SK-MEL-5 (cell line): Measurements from ENCODE around the gene DDX39A. TPM values are rescaled to one million over a fixed set of nuclear protein-coding genes. Genes with fewer than 3 reads are reported as not detected.
A peak's percentile ranks its signal among the peaks of the same experiment; 100 is the strongest.
"Not testable (repeated sequence)": the region's sequence is repeated elsewhere in the genome, so short reads cannot be mapped to it uniquely, and the experiment has no call there.

Experiments
- DNase-seq: peaks from one replicate; pipeline ENCODE4 v3.0.0-alpha.2; 2016; ENCODE audit warnings: low read depth, low spot score
- in situ Hi-C: cut with HindIII; loops from 2 replicates; pipeline ENCODE4 v1.10.0; 2016; ENCODE audit warnings: low sequenced_read_pairs, high pct_unique_total_duplicates, low pct_unique_long_range_greater_than_20kb
- total RNA-seq: library from RNA; depleted of rRNA; stranded (reverse); fragments of >200 nt; shearing (Covaris generic); gene quantifications from 2 replicates; pipeline ENCODE4 v1.2.3, GENCODE V29; 2014

Gene DDX39A
- total RNA-seq, 1 experiment from 2014 or later: 72.9 TPM

DNA sequence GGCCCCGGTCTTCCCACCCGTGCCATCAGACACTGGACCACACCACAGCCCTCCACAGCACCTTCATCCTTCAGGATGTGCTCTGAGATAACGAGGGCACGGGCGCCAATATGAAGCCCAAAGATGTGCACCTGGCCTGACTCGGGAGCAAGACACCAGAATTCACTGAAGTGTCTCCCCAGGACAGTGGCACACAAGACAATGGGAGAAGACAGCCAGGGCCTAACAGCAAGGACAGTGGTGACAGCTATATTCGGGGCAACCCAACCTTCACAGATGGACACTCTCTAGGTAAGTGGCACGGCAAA lies 7.2 kb downstream of the DDX39A start:
- DNase-seq: no peak
- in situ Hi-C loops: no loop called here

DNA sequence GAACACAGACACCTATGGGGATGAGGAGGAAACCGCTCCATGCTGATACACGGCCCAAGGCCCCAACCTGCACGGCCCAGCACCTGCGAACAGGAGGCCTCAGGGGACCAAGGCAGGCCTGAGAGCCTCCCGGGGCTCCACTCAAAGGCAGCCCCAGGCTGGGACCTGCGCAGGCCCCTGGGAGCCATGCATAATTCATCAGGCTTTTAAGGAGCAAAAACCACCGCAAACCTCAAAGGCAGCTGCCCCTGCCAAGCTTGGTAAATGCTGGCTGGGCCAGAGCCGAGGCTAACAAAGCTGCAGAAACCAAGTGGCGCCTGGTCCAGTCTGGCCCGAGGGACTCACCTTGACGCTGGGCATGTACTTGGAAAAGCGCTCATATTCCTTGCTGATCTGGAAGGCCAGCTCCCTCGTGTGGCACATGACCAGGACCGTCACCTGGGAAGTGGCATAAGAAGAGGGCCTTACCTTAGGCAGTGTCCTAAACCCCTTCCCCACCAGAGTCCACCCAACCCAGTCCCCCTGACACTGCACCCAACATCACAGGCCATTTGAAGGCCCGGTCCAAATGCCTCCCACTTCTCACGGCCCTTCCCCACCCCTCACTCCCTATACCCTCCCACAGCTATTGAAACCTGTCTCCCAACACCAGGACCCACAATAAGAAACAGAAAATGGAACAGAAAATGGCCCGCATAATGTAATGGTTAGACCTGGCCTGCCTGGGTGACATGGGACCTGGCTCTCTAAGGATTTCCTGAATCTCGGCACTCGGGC lies 7.8 kb downstream of the DDX39A start:
- in situ Hi-C loops: no loop called here

DNA sequence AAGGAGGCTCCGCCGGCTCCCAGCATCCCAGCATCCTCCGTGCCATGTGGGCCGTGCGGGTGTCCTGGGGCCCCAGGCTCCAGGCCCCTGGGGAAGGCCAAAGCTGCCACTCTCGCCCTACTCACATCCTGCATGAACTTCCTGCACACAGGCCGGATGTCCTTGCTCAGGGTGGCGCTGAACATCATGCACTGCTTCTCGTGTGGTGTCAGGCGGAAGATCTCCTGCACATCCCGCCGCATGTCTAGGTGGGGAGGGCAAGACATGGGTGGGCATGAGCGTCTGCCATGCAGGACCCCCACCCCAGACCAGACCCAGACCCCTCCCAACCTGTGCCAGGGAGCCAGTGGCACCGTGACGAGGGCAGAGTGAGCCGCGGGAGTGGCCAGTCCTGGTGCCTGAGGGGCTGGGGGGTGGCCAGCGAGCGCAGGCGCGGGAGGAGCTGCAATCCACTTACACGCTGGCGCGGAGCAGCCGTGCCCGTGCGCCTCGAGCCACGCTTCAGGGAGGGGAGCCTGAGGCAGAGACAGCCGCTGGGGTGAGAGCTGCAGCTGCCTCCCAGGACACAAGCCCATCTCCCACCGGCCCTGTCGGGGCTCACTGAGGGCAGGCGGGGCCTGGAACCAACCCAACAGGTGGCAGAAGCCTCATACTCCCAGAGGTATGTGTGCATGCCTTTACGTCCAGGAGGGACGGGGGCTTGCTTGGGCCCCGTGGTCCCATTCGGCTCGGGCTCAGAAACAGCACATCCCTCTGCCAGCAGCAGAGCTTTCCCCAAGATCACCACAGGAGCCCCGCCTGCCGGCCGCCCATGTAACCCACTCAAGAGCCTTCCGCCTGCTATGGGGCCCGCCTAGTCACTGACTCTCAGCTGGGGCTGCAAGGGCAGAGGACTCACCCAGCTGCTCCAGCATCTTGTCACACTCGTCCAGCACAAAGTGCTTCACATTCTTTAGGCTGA lies 8.8 kb downstream of the DDX39A start:
- DNase-seq: no peak
- in situ Hi-C loops: no loop called here

More for the DNA sequence above, 7.8 kb downstream of the DDX39A start:
- DNase-seq: no peak

DNA sequence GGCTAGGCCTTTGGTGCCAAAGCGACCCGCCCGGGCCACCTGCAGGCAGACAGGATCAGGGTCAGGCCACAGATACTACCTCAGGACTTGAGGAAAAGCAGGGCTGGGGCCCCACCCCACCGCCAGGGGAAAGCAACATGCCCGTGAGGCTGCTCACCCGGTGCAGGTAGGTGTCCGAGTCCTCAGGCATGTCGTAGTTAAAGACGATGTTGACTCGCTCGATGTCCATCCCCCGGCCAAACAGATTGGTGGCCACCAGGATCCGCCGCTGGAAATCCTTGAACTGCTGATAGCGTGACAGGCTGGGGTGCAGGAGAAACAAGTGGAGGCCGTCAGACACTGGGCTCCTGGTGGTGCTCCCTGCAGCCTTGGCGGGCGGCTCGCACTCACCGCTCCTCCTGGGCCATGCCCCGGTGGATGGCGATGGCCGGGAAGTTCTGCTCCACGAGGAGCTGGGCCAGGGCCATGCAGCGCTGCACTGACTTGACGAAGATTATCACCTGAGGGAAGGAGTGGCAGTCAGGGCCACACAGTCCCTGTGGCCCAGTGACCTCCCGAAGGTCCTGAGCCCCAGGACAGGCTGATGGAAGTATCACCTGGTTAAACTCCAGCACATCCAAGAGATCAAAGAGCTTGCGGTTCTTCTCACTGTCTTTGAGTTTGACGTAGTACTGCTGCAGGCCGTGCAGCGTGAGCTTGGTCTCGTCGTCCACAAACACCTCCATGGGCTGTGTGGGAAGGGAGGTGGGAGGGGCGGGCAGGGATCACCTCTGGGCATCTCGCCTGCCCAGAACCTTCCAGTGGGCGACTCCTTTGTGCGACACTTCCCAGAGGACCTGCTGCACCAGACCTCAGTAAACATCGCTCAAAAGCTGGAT lies 9.8 kb downstream of the DDX39A start:
- in situ Hi-C loops: no loop called here
- no peak for DNase-seq

DNA sequence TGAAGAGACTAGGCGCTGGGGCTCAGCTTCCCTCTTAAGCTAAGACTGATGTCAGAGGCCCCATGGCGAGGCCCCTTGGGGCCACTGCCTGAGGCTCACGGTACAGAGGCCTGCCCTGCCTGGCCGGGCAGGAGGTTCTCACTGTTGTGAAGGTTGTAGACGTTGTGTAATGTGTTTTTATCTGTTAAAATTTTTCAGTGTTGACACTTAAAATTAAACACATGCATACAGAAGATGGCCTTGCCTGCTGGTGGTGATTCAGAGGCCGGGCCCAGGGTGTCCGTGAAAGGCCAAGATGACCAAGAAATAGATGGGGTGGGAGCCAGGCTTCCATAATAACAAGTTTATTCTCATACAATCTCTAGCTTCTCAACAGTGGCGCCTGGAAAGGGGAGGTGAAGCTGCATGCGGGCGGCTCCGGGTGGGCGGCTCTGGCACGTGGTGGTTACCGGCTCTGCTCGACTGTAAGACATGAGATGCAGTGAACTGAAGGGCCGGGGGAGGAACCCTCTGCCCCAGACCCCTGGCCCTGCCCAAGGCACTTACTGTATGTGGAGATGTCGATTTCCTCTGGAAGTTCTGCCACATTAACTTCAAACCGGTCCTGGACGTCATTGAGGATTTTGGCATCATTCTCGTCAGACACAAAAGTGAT lies 10.5 kb downstream of the DDX39A start:
- no peak for DNase-seq
- in situ Hi-C loops: no loop called here

DNA sequence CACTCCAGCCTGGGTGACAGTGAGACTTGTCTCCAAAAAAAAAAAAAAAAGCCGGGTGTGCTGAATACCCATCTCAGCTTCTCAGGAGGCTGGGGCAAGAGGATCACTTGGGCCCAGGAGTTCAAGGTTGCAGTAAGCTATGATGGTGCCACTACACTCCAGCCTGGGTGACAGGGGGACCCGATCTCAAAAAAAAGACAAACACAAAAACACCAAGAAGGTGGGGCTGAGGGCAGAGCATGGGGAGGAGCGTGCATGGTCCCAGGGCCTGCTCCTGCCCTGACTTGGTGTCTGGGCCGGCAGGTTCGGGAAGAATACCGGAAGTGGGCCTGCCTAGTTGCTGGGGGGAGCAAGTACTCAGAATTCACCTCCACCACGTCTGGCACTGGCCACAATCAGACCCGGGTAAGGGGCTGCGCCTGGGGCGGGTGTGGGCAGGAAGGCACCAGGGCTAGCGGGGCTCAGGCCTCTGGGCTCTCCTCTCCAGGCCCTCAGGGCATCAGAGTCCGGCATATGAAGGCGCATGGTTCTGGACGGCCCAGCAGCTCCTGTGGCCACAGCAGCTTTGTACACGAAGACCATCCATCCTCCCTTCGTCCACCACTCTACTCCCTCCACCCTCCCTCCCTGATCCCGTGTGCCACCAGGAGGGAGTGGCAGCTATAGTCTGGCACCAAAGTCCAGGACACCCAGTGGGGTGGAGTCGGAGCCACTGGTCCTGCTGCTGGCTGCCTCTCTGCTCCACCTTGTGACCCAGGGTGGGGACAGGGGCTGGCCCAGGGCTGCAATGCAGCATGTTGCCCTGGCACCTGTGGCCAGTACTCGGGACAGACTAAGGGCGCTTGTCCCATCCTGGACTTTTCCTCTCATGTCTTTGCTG lies 11.3 kb downstream of the DDX39A start:
- no peak for DNase-seq
- in situ Hi-C loops: no loop called here

DNA sequence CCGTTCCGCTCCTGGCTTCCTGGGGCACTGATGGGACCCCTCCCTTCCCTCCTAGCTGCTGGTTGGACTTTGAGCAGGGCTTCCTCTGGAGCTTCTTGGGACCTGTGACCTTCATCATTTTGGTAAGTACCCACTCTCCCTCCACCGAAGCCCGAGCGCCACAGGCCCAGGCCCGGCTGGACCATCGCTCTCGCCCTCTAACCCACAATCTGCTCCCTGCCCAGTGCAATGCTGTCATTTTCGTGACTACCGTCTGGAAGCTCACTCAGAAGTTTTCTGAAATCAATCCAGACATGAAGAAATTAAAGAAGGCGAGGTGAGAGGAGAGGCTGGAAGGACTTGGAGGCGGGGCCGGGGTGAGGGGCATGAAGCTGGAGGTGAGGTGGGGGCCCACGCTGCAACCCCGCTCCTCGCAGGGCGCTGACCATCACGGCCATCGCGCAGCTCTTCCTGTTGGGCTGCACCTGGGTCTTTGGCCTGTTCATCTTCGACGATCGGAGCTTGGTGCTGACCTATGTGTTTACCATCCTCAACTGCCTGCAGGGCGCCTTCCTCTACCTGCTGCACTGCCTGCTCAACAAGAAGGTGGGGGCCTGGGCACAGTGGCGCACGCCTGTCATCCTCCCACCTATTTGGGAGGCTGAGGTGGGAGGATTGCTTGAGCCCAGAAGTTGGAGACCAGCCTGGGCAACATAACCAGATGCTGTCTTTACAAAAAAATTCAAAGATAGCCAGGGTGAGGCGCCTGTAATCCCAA lies 12.3 kb downstream of the DDX39A start:
- in situ Hi-C loops: no loop called here
- DNase-seq: no peak

DNA sequence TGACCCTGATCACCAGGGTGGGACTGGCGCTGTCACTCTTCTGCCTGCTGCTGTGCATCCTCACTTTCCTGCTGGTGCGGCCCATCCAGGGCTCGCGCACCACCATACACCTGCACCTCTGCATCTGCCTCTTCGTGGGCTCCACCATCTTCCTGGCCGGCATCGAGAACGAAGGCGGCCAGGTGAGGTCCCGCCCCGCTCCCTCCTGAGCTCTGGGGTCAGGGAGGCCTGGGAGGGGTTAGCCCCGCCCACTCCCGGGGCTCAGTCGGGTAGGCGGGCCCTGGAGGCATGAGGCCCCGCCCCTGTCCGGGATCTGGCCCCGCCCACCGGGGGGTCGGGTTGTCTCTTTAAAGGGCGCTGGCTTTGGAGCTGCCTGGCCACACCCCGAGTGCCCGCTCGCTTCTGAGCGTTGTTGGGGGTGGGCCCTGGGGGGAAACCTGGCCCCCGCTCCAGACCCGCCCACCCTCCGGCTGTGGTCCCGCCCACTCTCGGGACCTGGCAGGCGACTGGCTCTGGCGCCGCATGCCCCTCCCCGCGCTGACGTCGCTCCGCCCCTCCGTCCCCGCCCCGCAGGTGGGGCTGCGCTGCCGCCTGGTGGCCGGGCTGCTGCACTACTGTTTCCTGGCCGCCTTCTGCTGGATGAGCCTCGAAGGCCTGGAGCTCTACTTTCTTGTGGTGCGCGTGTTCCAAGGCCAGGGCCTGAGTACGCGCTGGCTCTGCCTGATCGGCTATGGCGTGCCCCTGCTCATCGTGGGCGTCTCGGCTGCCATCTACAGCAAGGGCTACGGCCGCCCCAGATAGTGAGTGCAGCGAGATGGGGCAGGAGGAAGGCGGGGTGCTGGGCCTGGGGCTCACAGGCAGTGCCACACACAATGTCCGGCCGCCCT lies 13.1 kb downstream of the DDX39A start:
- peak; percentile 82 for DNase-seq
- in situ Hi-C loops: no loop called here

DNA sequence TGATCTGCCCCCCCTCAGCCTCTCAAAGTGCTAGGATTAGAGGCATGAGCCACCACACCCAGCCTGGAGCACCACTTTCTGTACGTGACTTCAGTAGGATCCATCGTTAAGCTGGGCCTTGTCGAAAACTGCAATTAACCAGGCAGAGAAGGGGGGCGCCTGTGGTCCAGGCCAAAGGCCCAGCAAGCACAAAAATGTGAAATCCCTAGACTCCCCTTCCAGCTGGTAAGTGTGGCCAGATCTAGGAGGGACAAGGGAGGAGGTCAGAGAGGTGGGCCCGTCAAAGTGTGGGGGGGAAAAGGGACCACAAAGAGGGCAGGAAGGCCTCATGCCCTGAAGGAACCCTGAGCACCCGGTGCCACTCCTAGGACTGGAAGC lies 13.8 kb downstream of the DDX39A start:
- DNase-seq: no peak
- in situ Hi-C loops: no loop called here

DNA sequence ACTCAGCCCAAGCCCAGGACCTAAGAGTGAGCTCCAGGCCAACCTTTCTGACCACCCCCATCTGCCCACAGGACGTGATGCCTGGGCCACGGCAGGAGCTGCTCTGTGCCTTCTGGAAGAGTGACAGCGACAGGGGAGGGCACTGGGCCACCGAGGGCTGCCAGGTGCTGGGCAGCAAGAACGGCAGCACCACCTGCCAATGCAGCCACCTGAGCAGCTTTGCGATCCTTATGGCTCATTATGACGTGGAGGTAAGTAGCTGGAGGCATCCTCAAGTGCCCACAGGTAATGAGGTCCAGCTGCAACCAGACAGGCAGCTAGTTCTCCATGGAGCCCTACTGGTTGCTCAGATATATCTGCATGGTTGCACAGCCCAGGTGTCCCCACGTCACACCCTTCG lies 14.8 kb downstream of the DDX39A start:
- DNase-seq: no peak
- in situ Hi-C loops: no loop called here

DNA sequence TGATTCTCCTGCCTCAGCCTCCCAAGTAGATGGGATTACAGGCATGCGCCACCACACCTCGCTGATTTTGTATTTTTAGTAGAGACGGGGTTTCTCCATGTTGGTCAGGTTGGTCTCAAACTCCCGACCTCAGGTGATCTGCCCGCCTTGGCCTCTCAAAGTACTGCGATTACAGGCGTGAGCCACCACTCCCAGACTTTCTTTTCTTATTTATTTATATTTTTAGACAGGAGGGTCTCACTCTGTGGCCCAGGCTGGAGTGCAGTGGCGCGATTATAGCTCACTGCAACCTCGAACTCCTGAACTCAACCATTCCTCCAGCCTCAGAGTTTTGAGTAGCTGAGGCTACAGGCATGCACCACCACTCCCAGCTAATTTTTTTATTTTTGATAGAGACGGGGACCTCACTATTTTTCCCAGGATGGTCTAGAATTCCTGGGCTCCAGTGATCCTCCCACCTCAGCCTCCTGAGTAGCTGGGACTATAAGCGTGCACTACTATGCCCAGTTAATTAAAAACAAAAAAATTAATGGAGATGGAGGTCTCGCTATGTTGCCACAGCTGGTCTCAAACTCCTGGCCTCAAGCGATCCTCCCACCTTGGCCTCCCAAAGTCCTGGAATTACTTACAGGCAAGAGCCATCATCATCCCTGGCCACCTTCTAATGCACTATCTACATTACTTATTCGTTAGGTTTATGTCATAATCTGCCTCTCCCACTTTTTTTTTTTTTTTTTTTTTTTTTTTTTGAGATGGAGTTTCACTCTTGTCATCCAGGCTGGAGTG lies 15.8 kb downstream of the DDX39A start:
- DNase-seq, in situ Hi-C loops: not testable (repeated sequence)

DNA sequence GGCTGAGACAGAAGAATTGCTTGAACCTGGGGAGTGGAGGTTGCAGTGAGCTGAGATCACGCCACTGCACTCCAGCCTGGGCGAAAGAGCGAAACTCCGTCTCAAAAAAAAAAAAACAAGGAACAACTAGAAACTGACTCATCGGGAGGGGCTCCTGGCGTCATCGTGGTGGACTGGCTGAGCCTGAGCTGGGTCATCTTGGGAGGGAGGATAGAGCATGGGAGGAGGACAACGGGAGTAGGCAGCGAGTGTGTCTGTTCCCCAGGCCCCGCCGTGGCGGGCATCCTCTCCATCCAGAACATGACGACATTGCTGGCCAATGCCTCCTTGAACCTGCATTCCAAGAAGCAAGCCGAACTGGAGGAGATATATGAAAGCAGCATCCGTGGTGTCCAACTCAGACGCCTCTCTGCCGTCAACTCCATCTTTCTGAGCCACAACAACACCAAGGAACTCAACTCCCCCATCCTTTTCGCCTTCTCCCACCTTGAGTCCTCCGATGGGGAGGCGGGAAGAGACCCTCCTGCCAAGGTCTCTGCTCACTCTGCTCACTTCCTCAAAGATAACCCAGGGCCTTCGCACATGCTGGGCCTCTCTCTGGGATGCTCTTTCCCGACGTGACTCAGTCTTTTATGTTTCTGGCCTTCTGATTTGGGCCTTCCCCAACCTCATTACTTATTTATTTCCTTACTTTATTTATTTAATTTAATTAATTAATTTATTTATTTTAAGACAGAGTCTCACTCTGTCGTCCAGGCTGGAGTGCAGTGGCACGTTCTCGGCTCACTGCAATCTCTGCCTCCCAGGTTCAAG lies 16.6 kb downstream of the DDX39A start:
- DNase-seq: no peak
- in situ Hi-C loops: no loop called here

DNA sequence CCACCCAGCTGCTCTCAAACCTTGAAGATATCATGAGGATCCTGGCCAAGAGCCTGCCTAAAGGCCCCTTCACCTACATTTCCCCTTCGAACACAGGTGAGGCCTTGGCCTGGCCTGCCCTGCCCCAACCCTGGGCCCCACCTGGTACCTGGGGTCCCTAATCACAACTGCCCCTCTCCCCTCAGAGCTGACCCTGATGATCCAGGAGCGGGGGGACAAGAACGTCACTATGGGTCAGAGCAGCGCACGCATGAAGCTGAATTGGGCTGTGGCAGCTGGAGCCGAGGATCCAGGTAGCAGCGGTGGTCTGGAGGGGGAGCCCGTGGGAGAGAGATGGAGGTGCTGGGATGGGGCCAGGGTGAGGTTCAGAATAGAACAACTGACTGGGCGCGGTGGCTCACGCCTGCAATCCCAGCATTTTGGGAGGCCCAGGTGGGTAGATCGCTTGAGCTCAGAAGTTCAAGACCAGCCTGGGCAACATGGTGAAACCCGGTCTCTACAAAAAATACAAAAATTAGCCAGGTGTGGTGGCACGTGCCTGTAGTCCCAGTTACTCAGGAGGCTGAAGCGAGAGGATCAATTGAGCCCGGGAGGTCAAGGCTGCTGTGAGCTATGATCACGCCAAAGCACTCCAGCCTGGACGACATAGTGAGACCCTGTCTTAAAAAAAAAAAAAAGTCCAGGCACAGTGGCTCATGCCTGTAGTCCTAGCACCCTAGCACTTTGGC lies 17.5 kb downstream of the DDX39A start:
- DNase-seq: no peak
- in situ Hi-C loops: no loop called here
